ENCODE measurements around the gene UNC5B.

Gene UNC5B

DNA sequence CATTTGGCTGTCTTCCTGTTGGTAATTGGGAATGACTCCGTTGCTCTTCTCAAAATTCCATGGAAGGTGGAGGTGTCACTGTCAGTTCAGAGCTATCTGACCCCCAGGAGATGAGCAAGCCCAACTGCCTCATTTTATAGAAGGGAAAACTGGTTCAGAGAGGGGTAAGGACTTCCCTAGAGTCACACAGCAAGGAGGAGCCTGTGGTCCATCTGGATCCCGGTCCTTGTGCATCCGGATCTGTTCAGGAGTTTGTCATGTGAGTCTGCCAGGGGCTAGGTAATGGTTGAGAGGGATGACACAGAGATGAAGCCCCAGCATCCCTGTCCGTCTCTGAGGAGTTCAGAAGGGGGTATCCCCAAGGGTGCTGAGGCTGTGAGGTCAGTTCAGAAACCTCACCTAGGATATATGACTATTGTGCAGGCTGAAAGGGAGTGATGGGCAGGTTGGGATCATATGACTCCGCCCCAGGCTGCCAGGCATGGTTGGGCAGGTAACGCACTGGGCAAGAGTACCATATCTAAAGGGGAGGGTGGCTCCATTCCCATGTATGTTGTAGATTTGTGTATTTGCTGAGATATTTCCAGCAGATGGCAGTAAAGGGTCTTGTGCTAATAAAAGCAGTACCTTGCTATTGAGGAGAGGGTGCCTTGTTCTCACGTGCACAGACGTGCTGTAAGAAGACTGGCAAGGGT lies 90.7 kb downstream of the UNC5B start:
- peak; percentile 75 for DNase-seq

DNA sequence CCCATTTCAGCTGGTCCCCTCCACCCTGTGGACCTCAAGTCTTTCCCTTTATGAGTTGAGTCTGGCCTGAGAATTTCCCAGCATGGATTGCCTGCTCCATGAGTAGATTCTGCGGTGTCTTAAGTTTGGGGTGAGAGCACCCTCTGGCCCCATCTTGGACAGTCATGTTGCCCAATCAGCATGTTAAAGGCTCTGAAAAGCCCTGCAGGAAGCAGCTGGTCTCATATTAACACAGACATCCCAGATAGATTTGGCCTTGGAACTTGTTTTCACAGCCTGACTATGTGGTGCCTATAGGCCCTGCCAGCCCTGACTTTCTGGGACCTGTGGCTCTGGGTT lies 91.2 kb downstream of the UNC5B start:
- no peak for DNase-seq

DNA sequence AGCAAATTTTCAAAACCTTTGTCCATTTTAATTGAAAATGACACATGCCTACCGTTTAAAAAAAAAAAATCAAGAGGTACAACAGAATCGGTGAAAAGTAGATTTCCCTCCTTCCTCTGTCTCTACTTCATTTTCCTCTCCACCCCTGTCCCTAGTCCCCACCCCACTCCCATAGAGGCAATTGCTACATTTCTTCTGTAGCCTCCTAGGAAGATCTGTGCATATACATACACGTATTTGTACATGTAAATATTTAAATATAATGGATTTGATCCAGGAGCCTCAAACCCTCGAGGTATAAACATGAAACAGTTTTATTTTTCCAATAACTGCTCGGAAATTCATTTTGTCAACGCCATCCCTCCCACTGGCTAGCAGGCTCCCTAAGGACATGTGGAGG lies 92.5 kb downstream of the UNC5B start:
- DNase-seq, result no peak

DNA sequence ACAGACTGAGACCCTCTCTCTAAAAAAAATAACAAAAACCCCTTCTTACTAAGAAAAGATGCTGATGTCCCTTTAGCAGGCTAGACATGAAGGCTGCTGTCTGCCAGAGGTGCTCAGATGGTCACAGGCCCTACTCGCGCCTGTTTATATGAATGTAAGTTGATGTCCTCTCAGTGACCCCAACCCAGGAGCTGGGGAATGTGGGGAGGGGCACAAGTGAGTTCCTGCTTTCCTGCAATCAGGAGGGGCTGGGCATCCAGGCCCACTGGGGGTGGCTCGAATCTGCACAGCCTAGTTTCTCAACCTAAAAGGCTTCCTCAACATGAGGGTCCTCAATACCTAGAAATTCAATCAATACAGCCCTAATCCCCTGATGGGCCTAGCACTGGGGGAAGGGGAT lies 94.6 kb downstream of the UNC5B start:
- DNase-seq, result no peak

DNA sequence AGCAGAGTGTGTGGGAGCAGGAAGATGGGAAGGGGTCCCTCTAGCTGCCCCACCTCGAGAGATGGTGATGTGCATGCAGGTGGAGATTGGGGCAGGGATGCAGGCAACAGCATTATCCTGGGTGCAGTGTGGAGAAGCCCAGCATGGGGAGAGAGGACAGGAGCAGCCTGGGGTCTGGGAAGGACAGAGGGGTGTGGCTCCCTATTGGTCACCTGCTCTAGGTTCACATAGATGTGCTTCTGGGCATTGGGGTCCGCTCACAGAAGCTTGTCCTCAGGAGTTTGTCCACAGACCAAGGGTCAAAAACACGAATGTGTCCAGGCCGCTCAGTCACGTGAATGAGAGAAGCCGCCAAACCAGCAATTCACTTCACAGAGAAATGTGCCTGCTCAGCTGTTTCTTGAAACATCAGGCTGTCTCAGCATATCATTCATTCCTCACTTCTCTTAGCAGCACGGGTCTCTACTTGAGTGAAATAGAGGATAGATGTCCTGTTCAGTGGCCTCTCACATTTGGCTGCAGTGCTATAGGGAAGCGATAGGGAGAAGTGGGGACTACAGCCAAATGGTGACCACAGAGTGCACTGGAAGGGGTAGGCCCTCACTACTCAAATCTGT lies 95.2 kb downstream of the UNC5B start:
- DNase-seq, result no peak

DNA sequence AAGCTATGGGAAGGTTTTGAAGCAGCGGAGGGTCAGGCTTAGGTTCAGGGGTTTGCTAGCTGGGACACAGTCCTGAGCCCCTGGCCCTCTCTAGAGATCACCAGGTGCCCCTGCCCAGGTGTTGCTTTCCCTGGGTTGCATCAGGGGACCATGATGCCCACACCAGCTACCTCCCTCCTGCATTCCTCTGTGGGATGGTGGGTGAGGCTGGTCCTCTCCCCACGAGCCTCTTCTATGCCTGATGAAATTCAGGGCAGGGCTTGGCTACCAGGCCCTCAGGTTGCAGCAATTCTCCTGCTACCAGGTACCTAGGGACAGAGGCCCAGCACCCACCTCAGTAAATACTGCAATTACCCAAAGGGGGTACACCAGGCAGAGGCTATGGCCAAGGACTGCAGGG lies 95.9 kb downstream of the UNC5B start:
- DNase-seq, result no peak

DNA sequence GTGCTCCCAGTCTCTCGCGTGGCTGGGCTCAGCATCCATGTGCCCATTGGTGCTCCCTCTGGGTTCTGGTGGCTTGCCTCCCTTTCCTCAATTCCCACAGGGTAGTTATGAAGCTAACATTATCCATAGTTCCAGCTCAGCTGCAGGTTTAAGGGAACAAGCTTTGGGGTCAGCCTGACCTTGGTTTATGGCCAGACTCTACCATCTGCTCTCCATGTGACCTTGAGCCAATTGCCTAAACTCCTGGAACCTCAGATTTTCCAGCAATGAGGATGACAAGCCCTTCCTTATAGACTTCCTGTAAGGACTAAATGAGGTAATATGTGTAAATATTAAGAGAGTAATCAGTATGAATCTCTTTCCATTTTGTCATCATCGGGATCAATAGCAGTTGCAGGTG lies 96.6 kb downstream of the UNC5B start:
- no peak for DNase-seq

DNA sequence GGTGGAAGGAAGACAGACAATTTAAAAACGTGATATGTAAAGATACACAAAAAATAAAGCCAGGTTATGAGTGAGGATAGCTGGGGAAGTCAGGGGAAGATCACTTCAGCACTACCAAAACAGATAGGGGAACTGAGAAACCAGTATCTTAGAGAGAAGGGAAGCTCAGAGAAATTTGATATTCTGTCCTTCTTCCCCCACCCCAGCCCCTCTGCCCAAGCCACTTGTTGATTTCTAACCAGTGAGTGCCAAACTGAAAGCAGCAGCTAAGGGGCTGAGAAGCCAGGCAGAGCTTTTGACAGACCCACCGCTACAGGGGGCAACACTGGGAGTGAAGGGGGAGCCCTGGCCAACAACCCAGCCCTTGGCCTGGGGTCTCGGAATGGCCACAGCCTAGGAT lies 97.5 kb downstream of the UNC5B start:
- no peak for DNase-seq

DNA sequence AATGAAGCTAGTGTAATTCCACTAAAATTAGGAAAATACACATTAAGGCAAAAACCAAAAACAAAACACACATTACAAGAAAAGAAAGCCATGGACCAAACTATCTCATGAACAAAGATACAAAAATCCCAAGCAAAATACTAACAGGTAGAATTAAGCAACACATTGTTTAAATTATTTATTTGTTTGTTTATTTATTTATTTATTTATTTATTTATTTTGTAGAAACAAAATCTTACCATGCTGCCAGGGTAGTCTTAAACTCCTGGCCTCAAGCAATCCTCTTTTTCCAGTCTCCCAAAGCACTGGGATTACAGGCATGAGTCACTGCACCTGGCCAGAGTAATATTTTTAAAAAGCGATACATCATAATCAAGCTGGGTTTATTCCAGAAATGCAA lies 99.8 kb downstream of the UNC5B start:
- DNase-seq, result no peak

DNA sequence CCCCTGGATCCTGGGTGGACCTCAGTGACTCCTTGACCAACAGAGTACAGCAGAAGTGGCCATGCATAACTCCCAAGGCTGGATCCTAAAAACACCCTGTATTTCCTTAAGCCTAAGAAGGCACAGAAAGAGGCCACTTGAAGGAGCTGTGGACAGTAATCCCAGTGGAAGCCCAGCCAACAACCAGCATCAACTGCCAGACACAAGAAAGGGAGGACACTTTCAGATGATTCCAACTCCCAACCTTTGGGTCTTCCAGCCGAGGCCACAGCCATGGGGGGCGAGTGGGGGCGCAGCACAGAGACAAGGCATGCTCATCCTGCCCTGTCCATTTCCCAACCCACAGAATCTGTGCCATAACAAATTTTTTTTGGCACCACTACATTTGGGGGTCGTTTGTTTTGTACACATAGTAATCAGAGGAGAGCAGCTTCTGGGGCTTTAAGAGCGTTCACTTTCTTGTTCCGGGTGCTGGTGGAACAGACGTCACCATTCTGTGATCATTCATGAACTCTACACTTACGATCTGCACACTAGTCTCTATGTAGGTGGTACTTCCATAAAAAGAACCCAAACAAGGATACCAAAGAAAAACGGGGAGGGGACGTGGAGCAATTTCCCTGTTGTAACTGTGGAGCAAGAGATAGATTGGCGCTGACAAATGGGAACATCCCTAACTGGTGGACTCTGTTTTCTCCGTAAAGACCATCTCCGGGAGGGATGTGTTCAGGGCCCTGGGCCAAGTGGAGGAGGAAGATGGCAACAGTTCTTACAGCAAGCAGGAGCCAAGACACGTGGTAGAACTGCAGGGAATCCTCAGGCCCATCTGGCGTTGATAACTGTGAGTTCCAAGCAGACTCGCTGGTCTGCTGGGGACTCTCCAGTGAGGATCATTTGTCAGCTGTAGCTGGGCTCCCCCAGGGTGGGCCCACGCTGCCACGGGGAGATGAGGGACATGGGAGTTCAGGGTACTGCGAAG lies 100.7 kb downstream of the UNC5B start:
- no peak for DNase-seq

DNA sequence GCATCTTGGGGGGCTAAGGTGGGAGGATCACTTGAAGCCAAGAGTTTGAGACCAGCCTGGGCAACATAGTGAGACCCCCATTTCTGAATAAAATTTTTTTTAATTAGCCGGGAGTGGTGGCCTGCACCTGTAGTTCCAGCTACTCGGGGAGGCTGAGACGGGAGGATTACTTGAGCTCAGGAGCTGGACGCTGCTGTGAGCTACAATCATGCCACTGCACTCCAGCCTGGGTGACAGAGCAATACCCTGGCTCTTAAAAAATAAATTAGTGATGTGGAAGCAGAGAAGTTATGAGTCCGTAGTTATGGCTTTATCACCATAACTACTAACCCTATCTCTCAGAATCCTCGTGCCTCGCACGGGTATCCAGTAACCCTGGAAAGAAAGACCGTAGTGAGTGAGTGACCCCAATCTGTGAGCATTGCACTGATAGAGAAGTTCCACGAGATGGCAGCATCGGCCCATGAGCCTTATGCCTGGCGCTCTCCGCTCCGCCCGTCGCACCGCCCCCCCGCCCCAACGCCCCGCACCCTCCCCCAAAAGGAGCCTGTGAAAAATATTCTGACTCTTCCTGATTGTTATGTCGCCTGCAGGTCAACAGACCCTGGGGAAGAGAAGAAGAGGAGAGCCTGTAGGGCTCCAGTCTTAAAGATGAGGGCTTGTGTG lies 101.8 kb downstream of the UNC5B start:
- DNase-seq, result no peak

DNA sequence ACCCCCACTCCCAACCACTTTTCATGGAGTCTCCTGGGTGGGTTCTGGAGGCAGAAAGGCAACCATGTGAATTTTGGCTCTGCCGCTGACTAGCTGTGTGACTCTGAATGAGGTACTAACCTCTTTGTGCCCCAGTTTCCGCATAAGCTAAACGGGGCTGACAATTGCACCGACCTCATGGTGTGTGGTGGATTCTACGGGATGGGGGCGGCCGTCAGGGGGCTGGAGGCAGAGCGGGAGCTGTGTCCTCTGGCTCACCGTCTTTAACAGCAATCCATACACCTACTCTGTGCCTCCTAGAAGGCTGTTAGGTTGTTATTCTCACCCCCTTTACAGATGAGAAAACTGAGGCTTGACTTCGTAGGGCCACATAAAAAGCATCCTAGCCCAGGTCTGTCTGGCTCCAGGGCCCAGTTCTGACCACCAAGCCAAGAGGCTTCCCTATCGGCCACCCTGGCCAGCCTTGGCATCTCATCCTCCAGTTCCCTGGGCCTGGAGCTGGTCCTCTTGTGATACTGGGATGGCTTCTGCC lies 102.4 kb downstream of the UNC5B start:
- no peak for DNase-seq

DNA sequence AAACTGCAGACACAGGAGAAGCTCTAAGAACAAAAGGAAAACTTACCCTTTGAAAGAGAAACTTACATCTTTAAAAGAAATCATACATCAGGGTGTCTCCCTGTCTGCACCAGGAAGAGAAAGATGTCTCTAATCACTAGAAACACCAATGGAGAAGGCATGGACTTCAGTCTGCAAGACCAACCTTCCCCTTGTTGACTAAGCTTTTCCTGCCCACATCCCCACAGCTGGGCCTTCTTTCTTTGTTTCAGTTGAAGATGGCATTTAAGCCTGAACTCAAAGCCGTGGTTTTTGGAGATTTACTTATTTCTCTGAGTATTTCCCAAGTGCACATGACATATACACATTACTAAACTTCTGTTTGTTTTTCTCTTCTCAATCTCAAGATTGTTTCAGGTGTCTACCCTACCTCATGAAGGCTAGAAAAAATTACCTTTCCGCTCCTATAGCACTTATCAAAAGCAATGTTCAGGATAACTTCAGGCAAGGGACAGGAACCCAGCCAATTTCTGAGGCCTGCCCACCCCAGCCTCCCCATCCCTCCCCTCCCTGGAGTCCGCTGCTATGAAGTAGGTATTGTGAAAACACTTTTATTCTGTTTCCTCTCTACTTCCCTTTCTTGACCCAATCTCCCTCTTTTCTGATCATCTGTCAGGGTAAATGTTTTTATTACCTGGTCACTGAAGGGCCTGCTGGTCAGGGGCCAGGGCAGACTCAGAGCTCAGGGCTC lies 103.9 kb downstream of the UNC5B start:
- no peak for DNase-seq

DNA sequence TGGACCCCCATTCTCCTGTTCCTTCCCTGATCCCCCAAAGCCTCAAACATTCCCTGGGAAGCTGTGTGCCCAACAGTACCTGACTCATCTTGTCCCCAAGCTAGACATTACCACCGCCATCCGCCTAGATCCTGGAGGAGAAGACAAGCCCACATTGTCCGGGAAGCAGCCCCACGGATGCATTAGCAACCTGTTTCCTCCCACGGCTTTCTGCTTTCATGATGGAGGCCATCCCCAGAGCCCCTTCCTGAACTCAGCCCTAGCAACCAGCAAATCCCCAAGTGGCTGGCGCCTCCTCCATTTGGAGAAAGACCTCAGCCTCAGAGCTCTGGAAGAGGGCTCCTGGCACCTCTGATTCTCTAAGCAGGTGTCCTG lies 104.4 kb downstream of the UNC5B start:
- DNase-seq, result no peak

DNA sequence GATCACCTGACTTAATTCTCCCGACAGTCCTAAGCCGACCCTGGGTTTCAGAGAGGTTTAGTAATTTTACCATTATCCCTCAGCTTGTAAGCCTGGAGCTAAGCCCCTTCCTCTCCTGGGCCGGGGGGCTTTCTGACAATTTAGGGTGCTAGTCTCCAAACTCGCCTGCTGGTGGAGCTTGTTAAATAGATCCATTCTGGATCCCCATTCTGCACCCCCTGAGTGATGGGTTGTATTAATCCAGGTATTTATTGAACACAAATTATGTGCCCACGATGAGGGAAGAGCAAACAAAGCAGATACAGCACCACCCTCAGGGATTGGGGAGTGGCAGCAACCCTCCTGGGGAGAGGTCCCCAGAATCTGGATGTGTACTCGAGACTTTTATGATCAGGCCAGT lies 105.4 kb downstream of the UNC5B start:
- DNase-seq, result no peak

DNA sequence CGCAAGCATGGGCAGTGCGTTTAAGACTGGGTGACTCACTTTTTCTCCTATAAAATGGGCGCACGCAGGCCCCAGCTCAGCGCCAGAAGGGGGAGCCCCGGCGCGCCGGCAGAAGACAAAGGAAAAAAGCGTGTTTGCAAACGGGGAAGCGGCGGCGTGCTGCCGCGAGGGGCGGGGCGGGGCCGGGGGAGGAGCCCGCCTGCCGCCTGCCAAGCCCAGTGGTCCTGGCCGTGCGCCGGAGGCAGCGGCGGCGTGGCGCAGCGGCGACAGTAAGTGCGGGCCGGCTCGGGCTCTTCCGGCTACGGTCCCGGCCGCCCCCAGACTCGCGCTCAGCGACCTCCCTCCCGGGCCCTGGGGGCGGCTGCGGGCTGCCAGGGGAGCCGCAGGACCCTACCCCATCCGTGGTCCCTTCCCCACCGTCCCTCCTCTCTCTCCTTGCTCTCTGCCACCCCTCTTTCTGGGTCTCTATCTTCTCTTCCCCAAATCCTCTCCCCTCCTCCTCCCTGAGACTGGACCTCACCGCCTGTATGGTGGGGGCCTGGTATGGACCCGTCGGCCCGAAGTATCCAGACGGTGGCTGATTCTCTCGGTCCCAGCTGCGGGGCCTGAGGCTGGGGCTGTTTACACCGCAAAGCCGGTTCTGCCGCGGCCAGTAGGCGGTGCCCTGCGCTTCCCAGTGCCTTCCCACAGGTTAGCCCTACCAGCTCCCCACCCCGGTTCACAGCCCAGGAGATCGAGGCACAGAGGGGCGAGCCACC lies 106.9 kb downstream of the UNC5B start, which contains the start of gene SLC29A3:
Gene SLC29A3 (plus strand): TSS at position 218 of the 758 bp plus-strand sequence. CDS start 51 bp downstream, at position 269.
- DNase-seq, result peak; percentile 73

DNA sequence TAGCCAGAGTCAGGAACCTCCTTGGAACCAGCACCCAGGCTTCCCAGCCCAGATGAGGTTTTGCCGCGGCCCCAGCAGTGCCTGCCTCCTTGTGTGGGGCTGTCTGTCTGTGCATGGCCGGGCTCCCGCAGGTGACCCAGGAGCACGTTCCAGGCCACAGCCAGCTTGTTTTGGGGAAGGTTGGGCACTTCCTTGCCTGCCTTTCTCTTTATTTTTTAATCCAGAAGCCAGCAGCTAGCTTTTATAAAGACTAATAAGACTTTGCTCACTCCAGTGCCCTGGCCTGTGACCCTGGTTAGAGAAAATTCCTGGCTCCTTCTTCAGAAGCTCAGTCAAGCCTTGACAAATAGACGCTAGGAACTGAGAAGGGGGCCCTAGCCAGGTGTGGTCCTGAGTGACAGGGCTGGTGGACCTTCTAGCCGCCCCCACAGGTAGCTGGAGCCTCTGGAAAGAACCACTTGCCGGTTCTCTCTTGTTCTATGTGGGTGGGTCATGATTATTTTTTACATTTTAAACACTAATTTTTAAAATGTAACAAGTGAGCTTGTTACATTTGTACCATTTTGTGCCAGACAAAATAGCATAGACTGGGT lies 107.5 kb downstream of the UNC5B start:
- no peak for DNase-seq

DNA sequence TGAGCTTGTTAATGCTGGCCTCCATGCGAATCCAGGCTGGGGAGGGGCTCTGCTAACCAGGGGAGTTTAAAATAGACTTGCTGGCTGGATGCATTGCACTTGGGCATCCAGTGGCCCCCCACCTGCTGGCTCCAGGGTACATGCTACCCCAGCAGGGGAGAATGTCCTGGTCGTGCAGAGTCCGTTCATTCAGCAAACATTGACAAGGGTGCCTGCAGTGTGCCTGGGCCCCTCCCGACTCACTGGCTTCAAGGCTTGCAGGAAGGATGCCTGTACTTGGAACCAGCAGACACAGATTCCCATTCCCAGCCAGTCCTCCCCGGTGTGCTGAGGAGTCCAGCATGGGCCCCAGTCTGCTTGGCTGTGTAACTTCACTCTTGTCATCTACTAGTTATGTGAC lies 108.2 kb downstream of the UNC5B start:
- DNase-seq, result no peak

DNA sequence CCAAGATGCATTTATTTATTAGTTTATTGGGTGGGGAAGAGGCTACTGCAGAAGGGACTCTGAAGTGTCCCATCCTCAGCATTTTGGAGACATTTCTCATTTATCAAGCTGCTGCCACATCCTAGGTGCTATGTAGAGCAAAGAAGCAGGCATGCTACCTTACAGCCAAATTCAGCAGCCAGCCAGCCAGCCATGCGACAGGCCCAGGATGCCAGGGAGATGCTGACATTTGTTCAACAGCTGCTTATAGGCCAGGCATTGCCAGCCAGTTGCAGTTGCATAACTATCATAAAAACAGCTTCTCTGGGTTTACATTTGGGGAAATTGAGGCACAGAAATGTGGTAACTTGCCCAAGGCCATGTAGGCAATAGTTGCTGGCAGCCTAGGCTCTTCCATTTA lies 109.0 kb downstream of the UNC5B start:
- no peak for DNase-seq

DNA sequence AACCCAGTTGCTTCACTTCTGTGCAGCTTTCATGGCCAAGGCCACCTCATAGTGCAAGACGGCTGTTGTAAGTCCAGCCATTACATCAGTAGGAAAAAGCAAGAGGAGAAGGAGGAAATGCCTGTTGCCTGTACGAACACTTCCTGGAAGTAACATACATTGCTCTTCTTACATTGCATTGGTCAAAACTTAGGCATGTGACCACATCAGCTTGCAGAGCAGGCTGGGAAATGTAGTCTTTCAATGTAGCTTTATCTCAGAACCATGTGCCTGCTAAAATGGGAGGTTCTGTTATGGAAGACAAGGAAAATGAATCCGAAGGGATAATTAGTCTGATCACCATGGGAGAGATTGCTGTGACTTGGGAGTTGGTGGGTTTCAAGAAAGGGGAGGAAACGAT lies 111.0 kb downstream of the UNC5B start:
- no peak for DNase-seq

DNA sequence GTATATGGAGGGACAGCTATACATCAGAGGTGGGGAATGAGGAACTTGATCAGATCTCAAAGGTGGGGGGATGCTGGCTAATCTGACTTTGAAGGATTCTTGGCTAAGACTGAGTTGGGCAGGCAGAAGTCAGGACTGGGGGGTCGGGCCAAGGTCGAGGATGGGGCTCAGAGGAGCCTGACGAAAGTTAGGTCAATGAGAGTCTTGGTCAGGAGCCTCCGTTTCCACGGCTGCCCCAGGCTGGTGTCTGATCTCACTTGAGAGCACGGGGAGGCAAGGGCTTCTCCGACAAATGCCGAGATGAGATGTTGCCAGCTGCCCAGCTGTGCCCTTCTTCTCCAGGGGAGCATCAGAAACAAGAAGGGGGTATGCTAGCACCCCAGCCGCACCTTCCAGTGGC lies 112.4 kb downstream of the UNC5B start:
- DNase-seq, result no peak

Measured in NCI-H510A (cell line).